ENCODE results near the gene SH3TC1. TPM values are rescaled to one million over a fixed set of nuclear protein-coding genes. Genes with fewer than 3 reads are reported as not detected.

Gene SH3TC1
- total RNA-seq, 1 experiment from 2014 or later = 7.8 TPM

DNA sequence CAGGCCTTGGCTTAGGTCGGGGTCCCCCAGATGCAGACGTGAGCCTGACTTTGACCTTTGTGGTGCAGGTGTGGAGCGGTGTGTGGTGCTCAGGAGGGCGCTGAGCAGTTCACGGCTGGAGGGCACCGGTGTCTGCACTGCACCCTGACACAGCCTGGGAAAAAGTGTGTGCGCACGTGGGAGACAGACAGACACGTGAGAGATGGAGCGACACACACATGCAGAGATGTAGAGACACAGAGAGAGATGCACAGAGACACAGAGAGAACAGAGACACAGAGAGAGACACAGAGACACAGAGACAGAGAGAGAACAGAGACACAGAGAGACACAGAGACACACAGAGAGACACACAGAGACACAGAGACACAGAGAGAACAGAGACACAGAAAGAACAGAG, 64.3 kb downstream of the SH3TC1 start:
- Mint-ChIP-seq H3K27ac (ENCODE audit: unreplicated experiment) (no peak overlapping the region), H3K4me3 (ENCODE audit: low read depth, unreplicated experiment) (no peak overlapping the region), H3K36me3 (ENCODE audit: insufficient read depth, unreplicated experiment) (no peaks in the 10 kb centered on the region), H3K9me3 (ENCODE audit: low read depth, unreplicated experiment) (no peaks in the 10 kb centered on the region), H3K27me3 (ENCODE audit: unreplicated experiment) (peaks cover 58% of the 10 kb centered on the region), H3K4me1 (ENCODE audit: low read depth, unreplicated experiment) (no peaks in the 10 kb centered on the region)
- CTCF ChIA-PET = no interaction called here
- no peak for DNase-seq
- no TSS peak for BruUV-seq (replicated peaks)
- TF ChIP-seq, protein P1, sequence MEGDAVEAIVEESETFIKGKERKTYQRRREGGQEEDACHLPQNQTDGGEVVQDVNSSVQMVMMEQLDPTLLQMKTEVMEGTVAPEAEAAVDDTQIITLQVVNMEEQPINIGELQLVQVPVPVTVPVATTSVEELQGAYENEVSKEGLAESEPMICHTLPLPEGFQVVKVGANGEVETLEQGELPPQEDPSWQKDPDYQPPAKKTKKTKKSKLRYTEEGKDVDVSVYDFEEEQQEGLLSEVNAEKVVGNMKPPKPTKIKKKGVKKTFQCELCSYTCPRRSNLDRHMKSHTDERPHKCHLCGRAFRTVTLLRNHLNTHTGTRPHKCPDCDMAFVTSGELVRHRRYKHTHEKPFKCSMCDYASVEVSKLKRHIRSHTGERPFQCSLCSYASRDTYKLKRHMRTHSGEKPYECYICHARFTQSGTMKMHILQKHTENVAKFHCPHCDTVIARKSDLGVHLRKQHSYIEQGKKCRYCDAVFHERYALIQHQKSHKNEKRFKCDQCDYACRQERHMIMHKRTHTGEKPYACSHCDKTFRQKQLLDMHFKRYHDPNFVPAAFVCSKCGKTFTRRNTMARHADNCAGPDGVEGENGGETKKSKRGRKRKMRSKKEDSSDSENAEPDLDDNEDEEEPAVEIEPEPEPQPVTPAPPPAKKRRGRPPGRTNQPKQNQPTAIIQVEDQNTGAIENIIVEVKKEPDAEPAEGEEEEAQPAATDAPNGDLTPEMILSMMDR (IDR thresholded peaks at IDR 0.05; ENCODE audit: unreplicated experiment) = no peak
- intact Hi-C loops (cut with micrococcal nuclease; ENCODE audit: unreplicated experiment) = no loop called here

DNA sequence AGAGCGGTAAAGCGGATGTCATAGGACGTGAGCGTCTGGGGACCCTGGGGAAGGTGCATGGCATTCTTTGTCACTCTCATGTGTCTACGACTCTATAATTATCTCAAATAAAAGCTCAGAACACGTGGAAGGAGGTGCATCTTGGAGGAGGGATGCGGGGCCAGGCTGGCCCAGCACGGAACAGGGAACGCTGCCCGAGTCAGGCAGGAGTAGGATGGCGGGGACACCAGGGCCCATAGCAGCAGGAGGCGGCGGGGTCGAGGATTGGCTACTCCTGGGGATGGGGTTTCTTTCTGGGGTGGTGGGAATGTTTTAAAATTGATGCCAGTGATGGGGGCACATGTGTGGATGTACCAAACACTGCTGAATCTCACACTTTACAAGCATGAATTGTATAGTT, 65.0 kb downstream of the SH3TC1 start:
- intact Hi-C loops (cut with micrococcal nuclease; ENCODE audit: unreplicated experiment) = no loop called here
- no peak overlapping the region for H3K4me3 Mint-ChIP-seq (ENCODE audit: low read depth, unreplicated experiment)
- no peaks in the 10 kb centered on the region for H3K36me3 Mint-ChIP-seq (ENCODE audit: insufficient read depth, unreplicated experiment)
- no peak for DNase-seq
- H3K9me3 Mint-ChIP-seq (ENCODE audit: low read depth, unreplicated experiment) = no peaks in the 10 kb centered on the region
- TF ChIP-seq, protein P1 (IDR thresholded peaks at IDR 0.05; ENCODE audit: unreplicated experiment) = no peak
- no peaks in the 10 kb centered on the region for H3K4me1 Mint-ChIP-seq (ENCODE audit: low read depth, unreplicated experiment)
- CTCF ChIA-PET = no interaction called here
- H3K27ac Mint-ChIP-seq (ENCODE audit: unreplicated experiment) = no peak overlapping the region
- peaks cover 62% of the 10 kb centered on the region for H3K27me3 Mint-ChIP-seq (ENCODE audit: unreplicated experiment)
- BruUV-seq (replicated peaks) = no TSS peak

DNA sequence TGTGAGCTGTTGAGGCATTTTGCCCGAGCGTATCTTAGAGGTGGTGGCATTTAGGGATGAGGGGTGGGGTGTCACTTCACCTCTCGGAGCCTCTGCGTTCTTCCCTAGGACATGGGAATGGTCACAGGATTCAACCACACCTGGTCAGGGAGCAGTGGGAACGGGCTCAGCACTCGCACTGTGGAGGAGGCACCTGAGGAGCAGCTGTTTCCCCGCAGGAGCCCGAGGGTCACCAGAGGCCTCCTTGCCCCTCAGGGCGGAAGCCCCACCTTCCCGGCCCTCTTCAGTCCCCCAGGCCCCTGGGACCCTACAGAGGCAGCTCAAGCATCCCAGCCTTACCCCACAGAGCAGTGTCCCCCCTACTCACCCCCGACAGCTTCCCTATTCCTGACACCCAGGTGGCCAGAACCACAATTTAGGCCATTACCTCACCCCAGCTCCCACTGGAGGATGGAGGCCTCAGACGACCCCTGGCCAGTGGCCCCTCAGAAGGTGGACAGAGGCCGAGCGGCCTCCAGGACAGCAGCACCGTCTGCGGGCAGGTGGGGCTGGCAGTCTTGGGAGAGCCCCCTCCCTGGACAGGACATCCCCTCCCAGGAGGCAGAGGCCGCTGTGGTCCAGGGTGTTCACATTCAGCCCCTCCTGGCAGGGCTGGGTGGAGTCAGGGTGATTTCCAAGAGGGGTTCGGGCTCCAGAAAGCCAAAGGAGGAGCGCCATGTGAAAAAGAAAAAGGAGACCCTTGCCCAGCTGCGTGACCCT, 66.3 kb downstream of the SH3TC1 start:
- Mint-ChIP-seq H3K4me1 (ENCODE audit: low read depth, unreplicated experiment) (no peaks in the 10 kb centered on the region), H3K9me3 (ENCODE audit: low read depth, unreplicated experiment) (no peaks in the 10 kb centered on the region), H3K4me3 (ENCODE audit: low read depth, unreplicated experiment) (no peak overlapping the region), H3K36me3 (ENCODE audit: insufficient read depth, unreplicated experiment) (no peaks in the 10 kb centered on the region), H3K27ac (ENCODE audit: unreplicated experiment) (no peak overlapping the region), H3K27me3 (ENCODE audit: unreplicated experiment) (peaks cover 57% of the 10 kb centered on the region)
- DNase-seq = no peak
- BruUV-seq (replicated peaks) = no TSS peak
- intact Hi-C loops (cut with micrococcal nuclease; ENCODE audit: unreplicated experiment) = no loop called here
- TF ChIP-seq, protein P1 (IDR thresholded peaks at IDR 0.05; ENCODE audit: unreplicated experiment) = no peak
- CTCF ChIA-PET = no interaction called here

DNA sequence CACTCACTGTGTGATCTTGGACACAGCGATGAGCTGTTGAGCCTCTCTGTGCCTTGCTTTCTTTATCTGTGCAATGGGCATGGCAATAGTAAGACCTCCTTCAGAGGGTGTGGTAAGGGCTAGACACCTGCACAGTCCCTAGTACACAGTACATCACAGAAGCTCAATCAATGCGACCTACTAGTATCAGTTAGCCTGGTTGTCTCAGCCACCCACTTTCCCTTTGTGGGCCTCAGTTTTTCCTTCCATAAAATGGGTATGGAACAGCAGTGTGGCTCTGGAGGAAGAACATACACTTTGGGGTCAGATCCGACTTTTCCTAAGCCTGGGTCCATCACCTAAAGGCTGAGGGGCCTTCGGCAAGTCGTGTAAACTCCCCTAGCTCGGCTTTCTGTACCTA, 67.0 kb downstream of the SH3TC1 start:
- no TSS peak for BruUV-seq (replicated peaks)
- intact Hi-C loops (cut with micrococcal nuclease; ENCODE audit: unreplicated experiment) = no loop called here
- Mint-ChIP-seq H3K9me3 (ENCODE audit: low read depth, unreplicated experiment) (no peaks in the 10 kb centered on the region), H3K4me3 (ENCODE audit: low read depth, unreplicated experiment) (no peak overlapping the region), H3K27me3 (ENCODE audit: unreplicated experiment) (peaks cover 61% of the 10 kb centered on the region), H3K4me1 (ENCODE audit: low read depth, unreplicated experiment) (no peaks in the 10 kb centered on the region), H3K27ac (ENCODE audit: unreplicated experiment) (no peak overlapping the region), H3K36me3 (ENCODE audit: insufficient read depth, unreplicated experiment) (no peaks in the 10 kb centered on the region)
- no peak for DNase-seq
- CTCF ChIA-PET = interaction anchor here (0.6 kb wide), 1 partner anchor 166 kb away, joined by 3 read pairs; no protein-coding TSS in a partner anchor
- TF ChIP-seq, protein P1 (IDR thresholded peaks at IDR 0.05; ENCODE audit: unreplicated experiment) = no peak

Data from Calu3 (cell line).